HG03521 (cell line): ENCODE results near the gene CCDC198.

Experiments
- ATAC-seq: cut with Tn5 transposase; IDR thresholded peaks from one replicate; pipeline ENCODE4 v1.9.1; 2021; ENCODE audit warnings: mild to moderate bottlenecking, moderate library complexity; ENCODE audit not compliant: unreplicated experiment

CCDC198 gene

GRCh38 chr14:57464008-57464730 is 29.5 kb downstream of the CCDC198 start:
- peak; percentile 58 for ATAC-seq

- no peak for ATAC-seq
Observed at GRCh38 chr14:57462551-57462950, 31.1 kb downstream of the CCDC198 start.

- ATAC-seq: no peak
Observed at GRCh38 chr14:57461777-57462320, 31.8 kb downstream of the CCDC198 start.

- ATAC-seq: no peak
Observed at GRCh38 chr14:57435923-57436322, 57.7 kb downstream of the CCDC198 start.

- no peak for ATAC-seq
Observed at GRCh38 chr14:57420986-57421385, 72.7 kb downstream of the CCDC198 start.

GRCh38 chr14:57420033-57420432 is 73.6 kb downstream of the CCDC198 start:
- no peak for ATAC-seq
